Ammon's horn (tissue), 1 donor: ENCODE results near the gene WWOX.

ENCODE experiments used
- DNase-seq: peaks from one replicate; pipeline ENCODE4 v3.0.0-alpha.2; 2016; ENCODE audit warnings: low spot score

The WWOX gene

DNA sequence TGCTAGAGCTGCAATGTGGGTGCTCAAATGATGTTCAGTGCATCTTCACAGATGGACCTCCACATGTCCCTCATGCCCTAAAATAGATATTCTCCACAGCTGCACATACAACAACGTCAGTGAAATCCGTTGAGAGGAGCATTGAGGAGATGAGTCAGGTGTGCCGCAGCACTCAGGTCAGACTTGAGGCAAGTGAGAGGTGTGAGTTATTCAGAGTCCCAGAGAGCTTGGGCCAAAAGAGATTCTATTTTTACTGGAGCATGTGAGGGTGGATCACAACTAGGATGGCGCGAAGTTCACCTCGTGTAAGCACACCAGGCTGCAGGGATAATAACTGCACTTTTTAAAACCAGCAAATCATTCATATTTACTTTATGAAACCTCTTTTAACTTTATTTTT, 855.8 kb downstream of the WWOX start:
- DNase-seq = no peak

DNA sequence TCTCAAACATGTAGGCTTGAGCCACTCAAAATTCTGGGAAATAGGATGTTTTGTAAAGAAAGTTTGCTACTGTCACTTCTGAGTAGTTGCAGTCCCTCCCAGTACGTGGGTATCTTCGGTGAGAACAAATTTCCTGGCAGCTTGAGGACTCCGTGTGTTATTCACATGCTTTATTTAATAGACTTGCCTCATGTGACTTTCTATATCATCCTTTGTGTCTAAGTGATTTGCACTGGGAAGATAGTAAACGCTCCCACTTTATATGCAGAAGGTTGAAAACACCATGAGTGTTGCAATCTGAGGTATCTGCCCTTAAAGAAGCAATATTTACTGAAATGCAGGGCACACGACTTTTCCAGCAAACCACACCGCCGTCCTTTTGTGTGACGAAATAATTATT, 857.4 kb downstream of the WWOX start:
- no peak for DNase-seq

DNA sequence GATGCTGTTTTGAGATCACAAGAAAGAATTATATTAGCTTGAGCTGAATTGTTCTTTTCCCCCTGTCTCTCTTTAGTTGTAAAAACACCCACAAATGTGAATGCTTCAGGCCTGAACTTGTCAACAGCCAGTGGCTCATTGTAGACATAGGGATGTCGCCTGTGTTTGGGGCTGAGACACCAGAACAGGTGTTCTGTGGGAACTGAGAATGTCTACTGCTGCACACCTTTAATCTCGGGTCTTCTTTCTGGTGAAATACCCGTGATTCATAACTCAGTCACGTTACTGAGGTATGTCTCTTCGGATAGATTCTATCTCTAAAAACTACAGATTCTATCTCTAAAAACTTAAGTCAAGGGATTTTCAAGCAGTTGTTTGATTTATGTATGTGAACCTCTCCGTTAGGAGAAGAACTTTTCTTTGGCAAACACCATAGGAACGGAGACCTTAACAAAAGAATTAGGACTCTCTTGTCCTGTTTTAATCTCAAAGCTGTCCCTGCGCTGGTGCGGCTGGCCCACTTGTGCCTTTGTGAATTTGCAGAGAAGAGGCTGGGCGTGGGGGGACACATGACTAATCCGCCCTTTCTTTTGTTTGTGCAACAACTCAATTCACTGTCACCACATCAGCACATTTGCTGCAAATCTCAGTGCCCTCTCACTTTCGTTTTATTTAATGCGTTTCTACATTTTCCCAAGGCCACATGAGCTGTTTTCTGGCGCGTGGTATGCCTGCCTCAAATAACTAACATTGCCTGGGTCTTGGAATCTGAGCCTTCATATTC, 858.1 kb downstream of the WWOX start:
- DNase-seq = no peak

DNA sequence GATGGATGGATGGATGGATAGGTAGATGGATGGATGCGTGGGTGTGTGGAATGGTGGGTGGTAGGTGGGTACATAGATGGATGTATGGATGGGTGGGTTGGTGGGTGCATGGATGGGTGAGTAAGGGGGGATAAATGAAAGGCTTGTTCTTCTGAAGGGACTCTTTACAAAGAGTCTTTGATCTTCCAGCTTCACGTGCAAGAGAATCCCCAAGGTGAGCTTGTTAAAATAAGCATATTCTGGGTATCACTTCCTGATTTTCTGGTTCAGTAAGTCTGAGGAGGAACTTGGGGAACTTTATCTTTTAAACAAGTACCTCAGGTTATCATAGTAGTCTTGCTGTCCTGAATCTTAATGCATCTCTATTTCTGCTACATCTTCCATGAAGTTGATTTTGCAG, 862.0 kb downstream of the WWOX start:
- DNase-seq = no peak

DNA sequence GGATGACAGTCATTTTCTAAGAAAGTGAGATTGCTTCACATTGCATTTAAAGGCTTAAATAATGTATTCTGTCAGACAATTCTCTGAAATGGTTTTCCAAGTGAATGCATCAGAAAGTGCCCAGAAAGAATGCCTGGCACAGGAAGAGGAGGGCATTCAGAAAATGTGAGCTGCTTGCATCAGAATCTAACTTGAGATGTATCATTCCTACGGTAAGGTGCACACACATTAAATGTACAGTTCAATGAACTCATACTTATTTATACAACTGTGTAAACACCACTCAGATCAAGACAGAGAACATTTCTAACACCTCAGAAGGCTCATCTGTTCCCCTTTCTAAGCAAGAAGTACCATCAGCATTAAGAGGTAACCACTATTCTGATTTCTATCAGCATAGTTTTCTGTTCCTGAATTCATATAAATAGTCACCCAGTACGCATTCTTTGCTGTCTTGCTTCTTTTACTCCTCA, 863.0 kb downstream of the WWOX start:
- DNase-seq = no peak

DNA sequence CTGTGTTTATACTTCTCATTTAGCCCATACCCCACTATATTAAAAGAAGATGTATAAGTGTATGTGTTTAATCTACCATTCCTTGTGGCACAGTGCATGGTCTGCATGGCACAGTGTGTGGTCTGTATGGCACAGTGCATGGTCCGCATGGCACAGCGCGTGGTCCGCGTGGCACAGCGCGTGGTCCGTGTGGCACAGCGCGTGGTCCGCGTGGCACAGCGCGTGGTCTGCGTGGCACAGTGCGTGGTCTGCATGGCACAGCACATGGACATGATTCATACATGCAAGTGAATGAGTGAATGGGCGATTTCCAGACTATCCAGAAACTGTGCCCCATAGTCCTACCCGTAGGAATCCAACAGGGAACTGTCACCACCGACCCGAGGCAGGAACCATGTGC, 868.5 kb downstream of the WWOX start:
- DNase-seq = no peak

DNA sequence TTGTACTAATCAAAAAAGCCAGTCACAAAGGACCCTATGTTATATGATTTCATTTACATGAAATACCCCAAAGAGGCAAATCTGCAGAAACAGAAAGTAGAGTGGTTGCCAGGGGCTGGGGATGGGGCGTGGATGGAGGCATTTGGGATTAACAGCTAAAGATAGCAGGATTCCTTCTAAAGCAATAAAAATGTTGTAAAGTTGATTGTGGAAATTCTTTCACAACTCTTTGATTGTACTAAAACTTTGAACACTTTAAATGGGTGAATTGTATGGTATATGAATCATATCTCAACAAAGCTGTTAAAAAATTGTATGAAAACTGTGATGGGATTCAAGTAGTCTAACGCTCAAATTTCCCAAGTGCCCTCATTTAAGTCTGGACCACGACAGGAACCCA, 870.3 kb downstream of the WWOX start:
- no peak for DNase-seq

DNA sequence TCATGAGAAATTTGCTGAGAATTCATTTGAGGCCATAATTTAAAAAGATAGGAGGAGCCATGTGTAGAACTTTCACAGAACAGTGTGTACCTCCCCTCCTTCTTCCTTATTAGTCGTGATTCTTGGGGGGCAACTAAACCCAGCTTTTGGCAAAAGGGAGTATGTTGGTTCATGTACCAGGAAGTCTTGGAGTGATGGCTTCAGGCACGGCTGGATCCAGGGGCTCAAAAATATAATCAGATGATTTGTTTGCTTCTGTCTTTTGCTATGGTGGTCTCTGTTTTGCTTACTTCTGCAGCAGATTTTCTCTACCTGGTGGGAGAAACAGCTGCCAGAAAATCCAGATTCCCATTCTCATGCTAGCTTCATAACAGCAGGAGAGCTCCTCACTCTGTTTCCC, 871.2 kb downstream of the WWOX start:
- no peak for DNase-seq

DNA sequence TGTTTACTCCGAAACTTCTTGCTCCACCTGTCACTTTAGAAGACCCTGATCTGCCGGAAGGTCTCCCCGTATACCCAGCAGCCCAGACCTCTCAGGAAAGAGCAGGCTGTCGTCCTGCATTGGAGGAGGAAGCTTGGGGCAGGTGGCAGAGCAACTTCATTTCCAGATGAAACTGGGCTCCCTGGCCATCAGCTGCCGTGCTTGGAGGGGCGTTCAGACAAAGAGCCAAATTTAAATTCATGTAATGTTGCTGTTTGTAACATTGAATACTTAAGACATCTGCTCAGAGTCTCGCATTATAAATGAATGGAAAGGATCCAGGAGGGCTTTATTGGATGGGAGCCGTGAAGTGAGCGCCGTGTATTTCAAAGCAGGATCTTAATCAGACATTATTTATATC, 872.6 kb downstream of the WWOX start:
- DNase-seq = no peak

DNA sequence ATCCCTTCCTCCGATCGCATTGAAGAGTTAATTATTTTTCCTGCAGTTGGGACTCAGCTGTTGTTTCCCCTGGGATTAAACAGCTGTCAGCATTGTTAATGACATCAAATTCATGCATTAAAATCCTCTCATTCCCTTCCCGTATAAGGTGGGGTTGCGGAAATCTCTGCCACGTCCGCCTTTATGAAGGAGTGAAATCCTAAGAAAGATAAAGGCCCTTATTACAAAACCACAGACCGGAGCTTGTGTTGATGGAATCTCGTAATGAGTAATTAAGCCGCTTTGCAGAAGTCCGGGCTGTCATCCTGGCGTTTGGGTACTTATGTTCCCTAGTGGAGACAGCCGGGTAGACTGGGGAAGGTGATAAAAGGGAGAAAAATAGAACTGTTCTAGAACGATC, 873.5 kb downstream of the WWOX start:
- DNase-seq = no peak

DNA sequence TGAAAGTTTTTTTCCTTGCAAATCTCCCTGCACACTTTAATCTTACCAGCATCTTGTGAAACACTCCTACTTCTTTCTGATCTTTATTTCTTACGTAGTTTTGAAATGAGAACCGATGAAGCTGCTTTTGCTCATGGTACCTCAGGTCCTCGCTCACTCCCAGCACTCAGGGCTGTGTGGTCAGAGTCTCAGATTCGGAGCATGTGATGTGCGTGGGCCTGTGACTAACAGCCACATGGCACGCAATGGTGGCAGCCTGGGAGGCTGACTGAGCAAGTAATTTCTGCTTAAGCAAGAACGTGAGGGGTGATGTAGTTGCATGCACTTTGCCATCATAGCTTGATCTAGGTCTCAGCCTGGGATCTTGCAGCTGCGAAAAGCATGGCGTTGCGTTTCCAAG, 876.8 kb downstream of the WWOX start:
- DNase-seq = no peak

DNA sequence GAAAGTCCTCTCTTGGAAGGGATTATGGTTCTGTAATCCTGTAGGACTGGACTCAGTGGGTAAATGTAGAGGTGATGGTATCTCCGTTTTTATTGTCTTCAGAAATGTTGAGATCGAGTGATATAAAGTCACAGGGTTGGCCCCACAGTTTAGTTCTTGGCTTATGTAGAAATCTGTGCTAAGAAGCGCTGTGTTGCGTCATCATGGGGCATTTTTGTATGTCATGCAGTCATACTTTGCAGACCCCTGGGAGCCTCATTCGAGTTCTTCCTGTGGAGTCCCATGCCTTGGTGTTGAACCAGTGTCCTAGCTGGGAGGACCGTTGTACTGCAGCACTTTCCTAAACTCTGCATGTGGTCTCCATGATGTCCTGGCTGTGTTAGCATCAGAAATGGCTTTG, 881.4 kb downstream of the WWOX start:
- no peak for DNase-seq

DNA sequence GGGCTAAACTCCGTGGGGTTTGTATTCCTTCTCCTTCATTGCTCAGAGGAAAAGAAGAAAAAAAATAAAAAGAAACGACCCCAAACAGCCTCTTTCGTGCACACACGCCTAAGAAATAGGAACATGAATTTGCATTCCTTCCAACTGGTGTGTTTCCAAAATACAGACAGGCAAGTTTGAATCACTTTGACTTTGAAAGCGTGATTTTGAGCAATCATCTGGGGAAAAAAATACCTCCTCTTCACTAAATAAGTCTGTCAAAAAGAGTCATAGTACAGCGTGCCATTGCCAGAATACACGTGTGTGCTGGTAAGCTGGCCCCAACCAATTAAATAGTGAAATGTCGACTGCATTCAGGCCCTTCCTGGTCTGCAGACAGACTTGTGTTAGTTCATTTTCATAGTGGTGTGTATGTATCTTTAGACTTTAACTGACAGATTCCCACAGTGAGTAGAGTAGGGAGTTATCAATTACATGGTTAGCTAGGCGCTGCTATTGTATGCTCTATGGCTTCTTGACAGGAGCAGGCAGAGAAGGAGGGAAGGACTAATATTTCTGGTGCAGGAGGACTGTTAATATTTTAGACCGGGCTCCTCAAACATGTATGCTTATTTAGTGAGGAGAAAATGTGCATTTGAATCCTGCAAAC, 882.8 kb downstream of the WWOX start:
- no peak for DNase-seq

DNA sequence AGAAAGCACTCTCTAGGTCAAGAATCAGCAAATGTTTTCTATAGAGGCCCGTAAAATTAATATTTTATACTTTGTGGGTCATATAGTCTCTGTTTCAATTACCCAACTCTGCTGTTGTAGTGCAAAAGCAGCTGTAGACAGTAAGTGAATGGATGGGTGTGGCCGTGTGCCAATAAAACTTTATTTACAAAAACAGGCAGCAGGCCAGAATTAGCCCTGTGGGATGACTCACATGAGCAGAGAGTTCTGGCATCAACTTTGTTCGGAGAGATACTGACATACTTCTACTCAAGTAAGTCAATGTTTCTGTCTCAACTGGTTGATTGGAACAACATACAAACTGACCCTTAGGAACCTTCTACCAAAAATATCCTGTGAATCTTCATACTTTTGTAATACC, 884.9 kb downstream of the WWOX start:
- DNase-seq = no peak

DNA sequence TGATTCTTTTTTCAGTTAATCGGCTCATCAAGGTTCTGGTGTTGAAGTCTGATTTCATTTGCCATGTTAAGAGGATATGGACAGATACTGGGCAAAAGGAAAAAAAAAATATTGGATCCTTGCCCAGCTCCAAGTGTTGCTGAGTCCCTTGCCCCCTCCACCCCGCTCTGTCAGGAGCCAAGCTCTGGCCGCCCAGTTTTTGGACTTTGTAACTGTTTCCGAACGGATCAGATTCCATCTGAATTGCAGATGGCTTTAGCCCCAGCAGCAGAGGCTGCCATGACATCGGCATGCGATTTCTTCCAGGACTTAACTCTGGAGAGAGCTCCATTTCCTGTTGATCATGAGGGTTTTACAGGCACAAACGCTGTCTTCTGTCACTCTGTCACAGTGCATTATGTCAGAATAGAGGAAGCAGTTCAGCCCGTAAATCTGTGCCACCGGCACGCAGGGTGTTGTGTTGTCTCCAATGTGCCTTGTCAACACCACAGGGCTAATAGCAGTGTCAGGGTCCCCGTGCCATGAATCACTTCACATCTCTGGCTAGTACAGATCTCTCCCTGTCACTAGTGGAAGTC, 885.5 kb downstream of the WWOX start:
- DNase-seq = peak; percentile 4

DNA sequence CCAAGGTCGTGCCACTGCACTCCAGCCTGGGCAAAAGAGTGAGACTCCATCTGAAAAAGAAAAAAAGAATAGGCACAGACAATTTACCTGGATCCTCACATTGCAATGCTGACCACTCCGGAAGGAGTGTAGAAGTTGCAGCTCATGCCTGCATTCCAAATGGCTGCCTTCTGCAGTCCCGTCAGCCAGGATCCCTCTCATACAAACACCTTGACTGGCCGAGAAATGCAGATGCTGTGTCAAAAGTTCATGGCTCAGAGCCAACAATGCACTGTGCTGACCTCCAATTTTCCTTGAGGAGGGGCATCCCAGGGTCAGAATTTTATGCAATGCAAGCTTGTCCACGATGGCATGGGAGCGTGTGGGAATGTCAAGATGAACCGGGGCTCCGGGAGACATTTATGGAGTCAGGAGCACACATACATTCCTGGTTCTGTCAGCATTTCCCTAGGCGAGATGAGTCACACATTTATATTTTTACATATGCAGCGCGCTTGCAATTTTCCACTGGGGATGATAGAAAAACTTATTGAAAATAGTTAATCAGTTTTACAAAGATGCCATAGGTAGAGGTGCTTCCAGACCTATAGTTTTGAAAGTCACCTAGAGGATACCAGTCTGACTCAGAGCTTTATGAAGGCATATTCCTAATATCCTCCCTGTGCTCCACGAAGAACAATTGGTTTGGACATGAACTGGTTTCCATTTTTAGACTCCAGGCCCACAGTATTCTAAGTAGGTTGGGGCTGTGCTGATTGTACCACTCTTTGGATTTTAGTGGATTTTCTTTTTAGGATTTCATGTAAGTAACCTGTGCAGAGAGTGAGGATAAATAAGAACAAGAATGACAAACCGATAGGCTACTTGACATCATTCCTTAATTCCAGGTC, 886.5 kb downstream of the WWOX start:
- no peak for DNase-seq

DNA sequence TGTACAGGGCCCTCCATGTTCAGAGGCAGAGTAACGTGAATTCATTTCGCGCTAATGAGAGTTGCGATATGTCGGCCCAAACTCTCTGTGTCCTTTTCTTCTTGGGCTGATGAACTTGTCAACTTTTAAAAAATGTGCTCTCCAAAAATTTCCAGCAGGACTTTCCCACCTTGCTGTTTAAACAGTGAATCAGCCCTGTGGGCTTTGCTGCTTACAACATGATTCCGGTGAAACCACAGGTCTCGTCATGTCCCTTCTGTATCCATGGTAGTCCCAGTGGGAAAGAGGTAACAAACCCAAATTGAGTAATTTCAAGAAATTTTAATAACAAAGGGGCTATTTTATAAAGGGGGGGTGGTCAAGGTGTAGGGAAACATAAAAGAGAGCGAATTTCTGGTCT, 888.2 kb downstream of the WWOX start:
- no peak for DNase-seq

DNA sequence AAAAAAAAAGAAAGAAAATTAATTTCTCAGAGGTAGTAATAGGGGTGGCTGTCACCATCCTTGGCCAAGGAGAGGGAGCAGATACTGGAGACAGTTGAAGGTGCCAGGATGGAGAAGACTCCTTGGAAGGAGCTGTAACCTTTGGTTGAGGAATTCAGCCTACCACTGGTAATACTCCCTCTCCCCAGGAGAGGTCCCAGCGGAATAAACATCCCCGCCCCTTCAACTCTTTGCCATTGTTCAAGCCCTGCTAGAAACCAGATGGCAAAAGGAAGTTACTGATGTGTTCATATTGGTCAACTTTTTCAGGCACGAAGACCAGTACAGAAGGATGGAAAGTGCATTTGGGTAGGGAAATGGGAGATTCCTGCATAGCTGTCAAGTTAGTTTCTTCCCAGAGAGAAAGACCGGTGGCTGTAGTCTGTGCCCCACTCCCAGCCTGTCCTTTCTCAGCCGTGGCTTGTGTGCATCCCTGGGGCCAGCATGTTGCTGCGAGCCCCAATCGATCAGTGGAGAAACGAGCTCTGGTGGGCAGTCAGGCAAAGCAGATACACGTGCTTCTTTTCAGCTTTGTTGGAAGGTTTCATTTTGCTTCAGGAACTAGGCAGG, 889.0 kb downstream of the WWOX start:
- DNase-seq = no peak

DNA sequence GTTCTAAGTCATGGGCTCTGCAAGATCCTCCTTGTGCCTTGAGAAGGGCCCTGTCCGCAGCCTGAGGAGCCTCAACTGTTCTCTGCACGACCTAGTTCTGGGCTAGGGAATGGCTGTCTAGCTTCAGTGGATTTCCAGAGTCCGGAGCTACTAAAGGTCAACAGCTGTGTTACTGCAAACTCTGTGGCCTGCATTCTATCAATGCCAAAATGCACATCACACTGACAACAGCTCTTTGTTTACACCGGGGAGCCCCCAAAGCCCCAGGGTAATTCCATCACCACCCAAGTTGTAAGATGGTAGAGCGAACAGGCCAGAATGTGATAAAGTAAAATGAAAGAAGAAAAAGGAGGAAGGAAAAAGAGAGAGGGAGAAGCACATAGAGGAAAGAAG, 890.9 kb downstream of the WWOX start:
- peak; percentile 36 for DNase-seq

DNA sequence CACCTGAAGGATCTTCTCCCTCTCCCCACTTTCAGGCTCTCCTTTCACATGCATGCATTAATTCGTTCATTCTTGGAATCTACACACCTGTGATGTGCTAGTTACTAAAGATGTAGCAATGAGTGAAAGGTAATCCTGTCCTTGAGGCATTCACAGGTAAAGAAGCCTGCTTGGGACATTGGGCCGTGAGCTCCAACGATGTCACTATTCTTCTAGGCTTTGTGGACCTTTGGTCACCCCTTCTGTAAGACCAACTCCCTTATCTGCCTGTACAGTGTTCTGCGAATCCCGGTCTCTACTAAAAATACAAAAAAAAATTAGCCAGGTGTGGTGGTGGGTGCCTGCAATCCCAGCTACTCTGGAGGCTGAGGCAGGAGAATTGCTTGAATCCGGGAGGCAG, 892.5 kb downstream of the WWOX start:
- no peak for DNase-seq

DNA sequence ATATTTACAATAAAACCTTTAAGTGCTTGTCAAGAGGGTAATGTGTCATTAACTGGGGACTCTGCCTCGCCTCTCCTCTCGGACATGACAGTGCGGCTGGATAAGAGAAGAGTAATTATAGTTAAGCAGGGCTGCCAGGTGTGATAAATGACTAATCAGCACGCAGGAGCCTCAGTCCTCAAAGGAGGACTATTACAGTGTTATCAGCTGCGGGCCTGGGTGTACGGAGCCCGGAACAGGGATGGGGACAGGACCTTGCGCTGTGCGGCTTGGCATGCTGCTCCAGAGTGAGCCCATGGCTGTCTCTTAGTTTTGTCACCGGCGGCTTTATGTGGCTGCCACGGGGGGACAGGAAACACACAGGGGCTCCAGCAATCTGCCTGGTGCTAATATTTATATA, 893.9 kb downstream of the WWOX start:
- DNase-seq = no peak

DNA sequence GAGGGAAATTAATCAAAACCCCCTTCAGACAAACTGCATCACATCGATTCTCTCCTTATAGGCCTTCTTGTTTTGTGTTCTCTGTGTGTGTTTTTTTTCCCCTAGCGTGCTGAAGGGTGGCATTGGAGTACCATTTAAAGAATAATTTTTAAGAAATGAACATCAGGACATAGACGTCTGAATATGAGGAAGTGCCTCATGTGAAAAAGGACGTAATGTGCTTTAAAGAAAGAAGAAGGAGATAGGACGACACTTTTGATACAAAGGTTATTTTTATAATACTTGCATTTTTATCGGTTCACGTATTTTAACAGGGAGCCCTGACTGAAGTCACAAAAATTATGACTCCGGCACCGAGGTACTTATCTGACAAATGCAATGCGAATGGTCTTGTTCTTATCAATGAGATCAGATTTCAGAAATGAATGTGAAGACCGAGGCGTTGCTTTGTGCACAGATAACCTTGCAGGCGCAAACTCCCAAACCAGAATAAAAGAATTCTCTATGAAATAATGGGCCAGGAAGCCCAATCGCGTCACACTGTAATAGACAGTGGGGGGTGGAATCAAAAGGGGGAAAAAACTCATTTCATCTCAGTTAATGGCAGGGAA, 894.8 kb downstream of the WWOX start:
- DNase-seq = no peak
